HG03520 (cell line): Measurements from ENCODE around the gene EIF6.

Source experiments
- ATAC-seq: cut with Tn5 transposase; IDR thresholded peaks from one replicate; pipeline ENCODE4 v1.9.1; 2021; ENCODE audit warnings: mild to moderate bottlenecking, moderate library complexity; ENCODE audit not compliant: unreplicated experiment

Gene EIF6

GRCh38 chr20:35314816-35315631 is 30.5 kb upstream of the EIF6 start:
- ATAC-seq = no peak

- no peak for ATAC-seq
These were observed 27.7 kb upstream of the EIF6 start for GRCh38 chr20:35312318-35312717.

GRCh38 chr20:35311822-35312221 is 27.2 kb upstream of the EIF6 start:
- ATAC-seq = no peak

- ATAC-seq = no peak
These were observed 26.8 kb upstream of the EIF6 start for GRCh38 chr20:35311409-35311808.

GRCh38 chr20:35307666-35308653 is 23.4 kb upstream of the EIF6 start:
- ATAC-seq = no peak

GRCh38 chr20:35306931-35307517 is 22.5 kb upstream of the EIF6 start:
- ATAC-seq = no peak

- ATAC-seq = no peak
These were observed 21.3 kb upstream of the EIF6 start for GRCh38 chr20:35305682-35306556.

- no peak for ATAC-seq
These were observed 20.4 kb upstream of the EIF6 start for GRCh38 chr20:35304956-35305355.

GRCh38 chr20:35303735-35304491 is 19.3 kb upstream of the EIF6 start:
- peak; percentile 68 for ATAC-seq

- no peak for ATAC-seq
These were observed 18.8 kb upstream of the EIF6 start for GRCh38 chr20:35303382-35303734.

- ATAC-seq = no peak
These were observed 18.1 kb upstream of the EIF6 start for GRCh38 chr20:35302421-35303335.

- ATAC-seq = no peak
These were observed 16.9 kb upstream of the EIF6 start for GRCh38 chr20:35301426-35301825.

- no peak for ATAC-seq
These were observed 16.1 kb upstream of the EIF6 start for GRCh38 chr20:35300469-35301262.

GRCh38 chr20:35299780-35300179 is 15.2 kb upstream of the EIF6 start:
- ATAC-seq = no peak

GRCh38 chr20:35298264-35298663 is 13.7 kb upstream of the EIF6 start:
- no peak for ATAC-seq

GRCh38 chr20:35297740-35298139 is 13.2 kb upstream of the EIF6 start:
- ATAC-seq = no peak

- ATAC-seq = no peak
These were observed 12.6 kb upstream of the EIF6 start for GRCh38 chr20:35297155-35297554.

- ATAC-seq = no peak
These were observed 11.6 kb upstream of the EIF6 start for GRCh38 chr20:35296101-35296554.
